Choroid plexus epithelial cell (primary cell): ENCODE measurements around the gene BID.

Experiments used
- DNase-seq: peaks from one replicate; pipeline ENCODE4 v3.0.0-alpha.2; 2010; ENCODE audit warnings: low read depth
- H3K4me3 ChIP-seq: 2 replicates; pipeline ENCODE4 v1.5.1; 2011; ENCODE audit warnings: low read depth, mild to moderate bottlenecking, control low read depth, low read length, moderate library complexity
- CTCF ChIP-seq: conservative IDR thresholded peaks from 2 replicates; pipeline ENCODE4 v1.5.1; 2011; ENCODE audit warnings: low read depth, mild to moderate bottlenecking, control low read depth, inconsistent platforms, low read length, moderate library complexity

Gene BID

GRCh38 chr22:17706947-17707346, 67.3 kb downstream of the BID start:
- peak overlapping the region; percentile 56 for H3K4me3 ChIP-seq
- no peak for TF ChIP-seq CTCF
- DNase-seq: no peak

- peak overlapping the region; percentile 56 for H3K4me3 ChIP-seq
- peak; percentile 99 for DNase-seq
- TF ChIP-seq CTCF: no peak
Observed at GRCh38 chr22:17705951-17706900, 68.0 kb downstream of the BID start.

GRCh38 chr22:17705546-17705945, 68.7 kb downstream of the BID start:
- DNase-seq: no peak
- no peak for TF ChIP-seq CTCF
- H3K4me3 ChIP-seq: no peak overlapping the region

GRCh38 chr22:17703811-17704210, 70.5 kb downstream of the BID start:
- H3K4me3 ChIP-seq: no peak overlapping the region
- no peak for DNase-seq
- no peak for TF ChIP-seq CTCF

- TF ChIP-seq CTCF: no peak
- DNase-seq: peak; percentile 47
- no peak overlapping the region for H3K4me3 ChIP-seq
Observed at GRCh38 chr22:17700778-17701177, 73.5 kb downstream of the BID start.

- TF ChIP-seq CTCF: no peak
- H3K4me3 ChIP-seq: no peak overlapping the region
- DNase-seq: no peak
Observed at GRCh38 chr22:17699696-17700340, 74.5 kb downstream of the BID start.
